GM19035 (cell line): Measurements from ENCODE around the gene PSD4.
"Not testable (repeated sequence)": the region's sequence is repeated elsewhere in the genome, so short reads cannot be mapped to it uniquely, and the experiment has no call there.

Experiments used
- ATAC-seq: cut with Tn5 transposase; IDR thresholded peaks from one replicate; pipeline ENCODE4 v1.9.1; 2021; ENCODE audit not compliant: unreplicated experiment

Gene PSD4

GRCh38 chr2:113235347-113236226, 61.8 kb downstream of the PSD4 start:
- ATAC-seq, result not testable (repeated sequence)

DNA sequence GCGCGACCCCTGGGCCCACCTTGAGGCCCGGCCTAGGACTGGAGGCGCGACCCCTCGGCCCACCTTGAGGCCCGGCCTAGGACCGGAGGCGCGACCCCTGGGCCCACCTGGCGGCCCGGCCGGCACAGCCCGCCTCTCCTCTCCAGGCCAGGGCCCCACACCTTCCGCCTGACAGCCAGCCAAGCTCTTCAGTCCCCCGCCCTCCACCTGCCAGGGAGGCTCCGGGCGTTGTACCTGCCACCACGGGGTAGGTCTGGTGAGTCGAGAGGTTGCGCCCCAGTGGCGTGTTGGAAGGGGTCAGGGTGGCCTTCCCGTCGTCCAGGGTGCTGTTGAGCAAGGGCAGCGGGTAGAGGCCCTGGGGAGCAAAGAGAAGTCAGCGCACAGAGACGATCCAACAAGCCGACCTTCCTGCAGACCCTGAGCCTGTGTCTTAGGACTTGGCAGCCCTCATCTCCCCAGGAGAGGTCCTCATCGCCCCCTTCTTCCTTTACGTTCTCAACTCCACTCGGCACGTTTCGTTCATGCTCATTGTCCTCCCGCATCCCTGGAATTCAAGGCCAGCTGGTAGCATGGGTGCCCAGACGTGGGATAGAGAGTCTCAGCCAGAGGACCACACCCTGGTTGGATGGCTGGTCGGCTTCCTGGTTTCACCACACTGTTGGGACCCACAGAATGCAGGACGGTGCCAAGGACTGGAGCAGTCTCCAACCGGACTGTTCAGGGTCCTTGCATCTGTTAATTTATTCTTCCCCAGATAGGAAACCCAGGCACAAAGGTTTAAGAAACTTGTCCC, 62.8 kb downstream of the PSD4 start:
- ATAC-seq, result no peak

GRCh38 chr2:113237604-113238160, 63.9 kb downstream of the PSD4 start:
- no peak for ATAC-seq

GRCh38 chr2:113238871-113239839, 65.4 kb downstream of the PSD4 start:
- ATAC-seq, result no peak

- no peak for ATAC-seq
Observed at GRCh38 chr2:113240150-113240914, 66.6 kb downstream of the PSD4 start.

DNA sequence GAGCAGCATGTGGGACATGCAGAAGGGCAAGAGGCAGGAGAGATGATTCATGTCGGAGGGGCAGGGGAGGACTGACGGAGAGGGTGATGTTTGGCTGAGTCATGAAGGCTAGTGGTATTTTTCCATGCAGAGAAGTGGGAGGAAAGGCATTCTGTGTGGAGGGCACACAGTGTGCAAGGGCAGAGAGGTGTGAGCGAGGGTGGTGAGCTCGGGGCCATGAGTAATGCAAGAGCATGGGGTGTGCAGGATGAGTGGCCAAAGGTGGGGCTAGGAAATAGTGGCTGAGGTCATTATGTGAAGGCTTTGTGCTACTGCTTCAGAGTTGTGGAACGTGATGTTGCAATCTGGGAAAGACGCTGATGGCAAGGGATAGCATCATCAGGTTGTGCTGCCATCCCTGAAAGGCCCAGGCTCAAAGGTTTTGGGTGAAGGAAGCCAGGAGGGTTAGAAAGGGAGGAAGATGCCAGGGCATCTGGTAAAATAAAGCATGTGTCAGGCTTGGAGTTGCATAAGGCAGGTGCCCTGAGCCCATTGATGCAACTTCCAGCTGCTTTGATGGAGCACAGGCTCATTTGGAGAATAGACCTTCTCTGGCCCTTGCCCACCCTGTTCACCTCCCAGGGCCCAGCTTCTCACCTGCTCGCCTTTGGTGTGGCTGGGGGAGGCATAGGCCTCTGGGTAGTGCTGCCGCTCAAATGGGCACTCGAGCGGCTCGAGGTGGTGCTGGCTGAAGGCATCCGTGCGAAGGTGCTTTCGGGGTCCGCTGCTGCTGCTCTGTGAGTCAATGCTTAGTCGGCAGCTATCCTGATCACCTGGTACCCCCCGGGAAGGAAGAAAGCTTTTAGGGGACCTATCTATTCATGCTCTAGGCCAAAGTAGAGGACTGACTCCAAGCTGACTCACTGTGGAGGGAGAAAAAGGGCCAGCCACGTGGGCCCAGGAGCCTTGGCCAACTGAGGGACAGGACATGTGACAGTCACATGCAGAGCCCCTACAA, 67.4 kb downstream of the PSD4 start:
- no peak for ATAC-seq

DNA sequence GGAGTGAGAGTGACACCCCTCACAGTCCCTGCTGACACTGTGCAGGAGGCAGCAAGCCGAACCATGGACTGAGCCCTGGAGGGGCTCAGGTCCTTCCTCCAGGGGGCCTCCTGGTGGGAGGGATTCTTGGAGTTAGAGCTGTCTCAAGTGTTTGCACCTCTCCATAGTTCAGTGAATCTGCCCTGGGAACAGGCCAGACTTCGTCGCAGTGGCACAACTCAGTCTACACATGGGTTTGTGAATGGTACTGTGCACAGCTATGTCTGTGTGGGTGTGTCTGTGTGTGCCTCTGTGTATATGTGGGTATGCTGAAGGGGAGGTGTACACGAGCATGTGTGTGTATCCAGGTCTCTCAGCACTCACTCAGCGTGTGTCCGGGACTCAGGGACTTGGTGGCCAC, 68.6 kb downstream of the PSD4 start:
- ATAC-seq, result no peak

GRCh38 chr2:113245276-113245711, 71.5 kb downstream of the PSD4 start:
- ATAC-seq, result no peak

GRCh38 chr2:113246606-113247005, 72.8 kb downstream of the PSD4 start:
- ATAC-seq, result no peak

DNA sequence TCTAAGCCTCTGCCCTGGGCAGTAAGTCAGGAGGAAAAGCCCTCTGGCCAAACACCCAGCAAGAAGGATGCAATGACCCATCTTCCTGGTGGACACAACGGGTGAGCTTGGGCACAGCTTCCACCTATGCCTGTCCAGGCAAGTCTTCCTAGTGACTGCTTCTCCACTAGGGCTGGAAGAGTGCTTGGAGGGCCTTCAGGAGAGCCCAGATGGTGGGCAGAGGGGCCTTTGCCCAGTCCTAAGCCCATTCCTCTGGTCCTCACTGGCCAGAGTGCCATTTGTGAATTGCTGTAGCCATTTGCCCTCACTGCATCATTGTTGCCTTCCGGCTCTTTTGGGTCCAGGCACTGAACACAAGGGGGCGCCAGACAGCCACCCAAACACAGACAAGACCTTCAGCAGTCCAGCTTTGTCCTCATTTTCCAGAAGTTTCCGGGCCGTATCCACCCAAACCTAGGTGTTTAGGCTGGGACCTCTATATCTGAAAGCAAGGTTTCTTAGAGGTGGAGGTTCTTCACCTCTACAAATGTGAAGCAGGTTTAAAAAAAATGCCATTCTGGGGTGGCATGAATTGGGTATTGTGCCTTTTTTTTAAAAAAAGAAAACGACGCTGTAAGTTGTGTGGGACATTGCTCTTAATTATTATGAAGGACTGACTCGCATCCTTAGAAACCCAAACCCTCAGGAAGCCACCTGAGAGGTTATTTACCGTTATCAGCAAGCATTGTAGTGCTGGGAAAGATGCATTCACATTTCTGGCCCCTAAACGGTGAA, 75.4 kb downstream of the PSD4 start:
- ATAC-seq, result peak; percentile 65

DNA sequence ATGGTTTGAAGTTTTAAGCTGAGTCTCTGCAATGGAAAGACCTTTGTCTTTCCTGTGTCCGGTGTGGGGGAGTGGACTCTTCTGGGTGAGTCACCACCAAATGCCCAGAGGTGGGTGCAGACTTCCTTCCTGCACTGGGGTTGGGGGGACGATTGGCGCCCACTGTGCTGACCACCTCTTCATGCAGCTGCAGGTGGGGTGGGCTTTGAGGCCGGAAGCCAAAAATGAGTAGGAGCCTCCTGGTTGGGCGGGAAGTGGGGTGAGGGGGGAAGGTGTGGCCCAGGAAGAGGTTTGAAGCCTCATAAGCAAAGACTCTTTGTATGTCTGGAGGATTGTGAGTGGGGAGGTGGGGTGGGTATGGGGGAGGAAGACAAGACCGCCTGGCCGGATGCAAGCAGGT, 77.3 kb downstream of the PSD4 start:
- no peak for ATAC-seq

- no peak for ATAC-seq
Observed at GRCh38 chr2:113252047-113252590, 78.3 kb downstream of the PSD4 start.

DNA sequence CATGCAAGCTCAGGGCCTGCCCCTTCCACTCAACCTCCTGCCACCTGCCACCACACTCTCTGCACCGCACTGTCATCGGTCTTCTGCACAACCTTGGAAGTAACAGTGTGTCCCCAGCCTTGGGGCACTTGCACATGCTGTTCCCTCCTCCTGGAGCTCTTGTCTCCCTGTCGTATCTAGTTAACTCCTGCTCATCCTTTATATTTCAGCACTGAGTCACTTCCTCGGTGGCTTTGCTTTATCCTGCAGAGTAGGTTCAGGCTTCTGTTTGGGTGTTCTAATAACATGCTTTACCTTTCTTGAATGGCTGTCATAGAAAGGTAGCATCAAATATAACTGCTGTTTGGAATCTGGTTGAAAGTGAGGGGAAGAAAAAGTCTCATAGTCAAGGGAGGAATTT, 79.7 kb downstream of the PSD4 start:
- no peak for ATAC-seq

DNA sequence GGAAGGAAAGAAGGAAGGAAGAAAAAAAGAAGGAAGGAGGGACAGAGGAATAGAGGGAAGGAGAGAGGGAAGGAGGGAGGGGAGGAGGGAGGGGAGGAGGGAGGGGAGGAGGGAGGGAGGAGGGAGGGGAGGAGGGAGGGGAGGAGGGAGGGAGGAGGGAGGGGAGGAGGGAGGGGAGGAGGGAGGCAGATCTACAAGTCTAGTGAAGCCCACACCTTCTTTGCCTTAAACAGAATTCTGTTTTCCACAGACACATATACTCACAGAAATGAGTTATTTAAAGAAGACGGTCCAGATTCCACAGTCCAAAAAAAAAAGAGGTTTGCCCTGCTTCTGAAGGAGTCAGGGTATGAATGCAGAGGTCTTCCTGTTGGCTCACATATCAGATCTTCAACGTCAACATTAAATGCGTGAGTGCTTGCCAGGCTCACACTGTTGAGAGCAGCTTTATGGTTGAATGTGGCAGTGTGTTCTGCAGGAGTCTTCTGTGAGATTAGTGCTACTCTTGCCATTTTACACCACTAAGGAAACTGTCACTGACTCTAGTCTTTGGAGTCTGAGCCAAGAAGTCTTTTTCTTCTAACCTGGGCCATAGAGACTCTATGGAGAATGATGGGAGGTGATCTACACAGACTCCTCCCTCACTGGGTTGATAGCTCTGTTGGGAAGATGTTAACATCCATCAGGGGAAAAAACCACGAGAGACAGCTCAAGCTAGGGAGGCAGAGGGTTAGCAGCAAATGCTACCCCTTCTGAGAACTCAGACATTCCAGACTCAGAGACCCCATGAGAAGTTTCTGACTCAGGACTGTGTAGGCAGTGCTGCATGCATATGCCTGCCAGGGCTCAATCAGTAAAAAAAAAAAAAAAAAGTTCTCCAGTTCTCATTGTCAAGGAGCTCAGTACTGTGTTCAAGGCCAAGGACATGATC, 81.6 kb downstream of the PSD4 start:
- no peak for ATAC-seq

GRCh38 chr2:113257516-113258264, 83.9 kb downstream of the PSD4 start:
- ATAC-seq, result no peak
